CD4-positive, CD25-positive, alpha-beta regulatory T cell (primary cell): ENCODE results near the gene GAS6. TPM values are rescaled to one million over a fixed set of nuclear protein-coding genes. Genes with fewer than 3 reads are reported as not detected.

Experiments
- ATAC-seq, 2 donors: fragments of 150-1000 bp; cut with Tn5 transposase; one replicate each; pipeline ENCODE4 v1.10.0; 2021; ENCODE audit warnings: low read depth in 2 of 2, moderate number of reproducible peaks in 2 of 2, moderate library complexity in 1 of 2
- DNase-seq, 3 donors: peaks; one replicate each; pipeline versions ENCODE4 v3.0.0 to v3.0.0-alpha.2; 2012 to 2022; ENCODE audit warnings: mixed read lengths in 1 of 3
- H3K27ac ChIP-seq: one replicate; pipeline ENCODE4 v1.7.0; 2013; ENCODE audit warnings: mild to moderate bottlenecking, low read length; ENCODE audit not compliant: insufficient read depth, poor library complexity, severe bottlenecking
- H3K27me3 ChIP-seq: one replicate; pipeline ENCODE4 v1.7.0; 2013; ENCODE audit warnings: low read length; ENCODE audit not compliant: control insufficient read depth, insufficient read depth
- H3K36me3 ChIP-seq: one replicate; pipeline ENCODE4 v1.7.0; 2013; ENCODE audit warnings: mild to moderate bottlenecking, low read length, moderate library complexity; ENCODE audit not compliant: control insufficient read depth, insufficient read depth
- H3K4me1 ChIP-seq: 2 replicates; pipeline ENCODE4 v1.7.0; 2013; ENCODE audit warnings: mild to moderate bottlenecking, low read length; ENCODE audit not compliant: insufficient read depth, control insufficient read depth, poor library complexity, severe bottlenecking
- H3K4me3 ChIP-seq: one replicate; pipeline ENCODE4 v1.7.0; 2013; ENCODE audit warnings: low read depth, mild to moderate bottlenecking, low read length, moderate library complexity
- H3K9me3 ChIP-seq, 2 experiments: 1 replicate in 1 of 2; 2 replicates in 1 of 2; pipeline ENCODE4 v1.7.0; 2013; ENCODE audit warnings: low read length in 2 of 2, mild to moderate bottlenecking in 1 of 2, moderate library complexity in 1 of 2; ENCODE audit not compliant: control insufficient read depth in 2 of 2
- H3K27ac Mint-ChIP-seq, 3 donors: one replicate each; pipeline ENCODE4 v1.8.0; 2020 to 2022; ENCODE audit warnings: mild to moderate bottlenecking in 3 of 3, mixed read lengths in 3 of 3, moderate library complexity in 2 of 3
- H3K27me3 Mint-ChIP-seq: one replicate; pipeline ENCODE4 v1.8.0; 2022; ENCODE audit warnings: mild to moderate bottlenecking, mixed read lengths
- H3K36me3 Mint-ChIP-seq: one replicate; pipeline ENCODE4 v1.8.0; 2020; ENCODE audit warnings: mixed read lengths
- H3K4me1 Mint-ChIP-seq, 4 donors: one replicate each; pipeline ENCODE4 v1.8.0; 2020 to 2022; ENCODE audit warnings: mixed read lengths in 4 of 4, mild to moderate bottlenecking in 1 of 4
- H3K4me3 Mint-ChIP-seq, 4 donors: one replicate each; pipeline ENCODE4 v1.8.0; 2020 to 2022; ENCODE audit warnings: mild to moderate bottlenecking in 4 of 4, mixed read lengths in 4 of 4, moderate library complexity in 3 of 4
- H3K9me3 Mint-ChIP-seq, 7 donors: one replicate each; pipeline ENCODE4 v1.8.0; 2020 to 2022; ENCODE audit warnings: mixed read lengths in 7 of 7, mild to moderate bottlenecking in 3 of 7, moderate library complexity in 2 of 7
- polyA plus RNA-seq, 4 donors: library from polyadenylated mRNA; unstranded; fragments of 300-500 nt; fragmentation: Illumina TruSeq; gene quantifications; one replicate each; pipeline ENCODE4 v1.2.3, GENCODE V29; 2021
- total RNA-seq: library from RNA; stranded (reverse); gene quantifications from one replicate; pipeline ENCODE4 v1.2.3, GENCODE V29; 2022

GAS6 gene
- total and polyA plus RNA-seq, 5 donors from 2014 or later, result 0.29 to 2.8 (median 0.34) TPM; not detected in 2

DNA sequence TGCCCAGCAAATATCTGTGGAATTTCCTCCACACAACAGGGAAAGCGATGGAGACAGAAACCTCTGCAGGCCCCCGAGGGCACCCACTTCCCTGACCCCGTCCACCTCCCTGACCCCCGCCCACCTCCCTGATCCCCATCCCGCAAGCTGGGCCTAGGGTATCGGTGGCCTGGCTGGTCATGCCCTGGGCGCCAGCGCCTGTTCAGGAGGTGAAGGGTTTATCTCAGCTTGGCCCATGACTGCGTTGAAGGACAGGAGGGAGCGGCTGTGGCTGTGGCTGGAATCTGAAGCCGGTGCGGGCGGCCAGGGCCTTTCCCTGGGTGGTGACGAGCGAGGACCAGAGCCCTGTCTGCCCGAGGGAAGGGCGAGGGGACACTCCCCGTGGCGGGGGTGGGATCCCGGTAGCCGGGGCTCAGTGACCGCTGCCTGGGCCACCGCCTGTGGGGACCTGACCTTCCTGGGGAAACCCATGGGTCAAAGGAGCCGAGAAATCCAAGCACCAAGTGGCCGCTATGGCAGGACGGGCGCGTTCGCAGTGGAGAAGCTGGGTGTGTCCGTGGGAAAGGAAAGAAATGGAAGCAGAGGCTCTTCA, 20.7 kb downstream of the GAS6 start:
- Mint-ChIP-seq H3K4me3 (no peak overlapping the region), H3K27me3 (peaks cover 11% of the 10 kb centered on the region), H3K36me3 (no peaks in the 10 kb centered on the region), H3K27ac (no peak overlapping the region), H3K9me3 (peaks cover 0 to 4% (median 0%) of the 10 kb centered on the region in 7 donors), H3K4me1 (peaks cover 9 to 57% (median 17%) of the 10 kb centered on the region in 4 donors)
- no peaks in the 10 kb centered on the region for H3K27me3 ChIP-seq
- ATAC-seq (no peak), DNase-seq (no peak)
- peaks cover 37% of the 10 kb centered on the region for H3K4me1 ChIP-seq
- H3K36me3 ChIP-seq, result no peaks in the 10 kb centered on the region
- H3K9me3 ChIP-seq, result no peaks in the 10 kb centered on the region
- no peak overlapping the region for H3K4me3 ChIP-seq
- H3K27ac ChIP-seq, result no peak overlapping the region

DNA sequence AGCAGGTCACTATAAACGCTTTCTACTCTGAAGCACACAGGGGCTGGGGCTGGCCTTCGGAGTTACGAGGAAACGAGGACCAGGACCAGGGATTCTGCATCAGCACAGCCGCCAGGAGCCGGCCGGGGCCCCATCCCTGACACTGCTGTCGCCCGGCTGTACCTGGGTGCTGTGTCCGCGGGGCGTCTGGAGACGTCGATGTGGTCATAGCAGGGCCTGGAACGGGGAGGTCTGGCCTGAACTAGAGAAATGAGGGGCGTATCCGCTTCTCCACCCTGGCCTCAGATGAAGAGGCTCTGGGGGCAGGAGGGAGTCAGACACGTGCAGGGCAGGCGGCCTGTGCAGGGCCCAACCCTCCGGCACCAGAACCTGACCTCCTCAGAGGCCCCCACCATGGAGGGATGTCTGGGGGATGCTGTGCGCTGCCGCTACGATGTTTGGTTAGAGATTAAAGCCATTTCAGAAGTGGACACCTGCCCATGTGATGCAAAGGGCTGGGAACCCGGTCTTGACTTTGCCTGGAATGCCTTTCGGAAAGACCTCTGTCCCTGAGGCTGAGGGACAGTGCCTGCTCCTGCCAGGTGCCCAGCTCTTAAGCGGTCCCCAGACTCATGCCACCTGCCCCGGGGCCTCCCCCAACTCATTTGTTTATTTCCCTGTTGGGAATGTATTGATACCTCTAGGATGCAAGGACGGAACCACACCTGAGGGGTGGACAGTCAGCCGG, 21.4 kb downstream of the GAS6 start:
- H3K4me3 Mint-ChIP-seq, result peak overlapping the region in 2 of 4 donors; percentile 11 to 59
- no peak overlapping the region for H3K27ac ChIP-seq
- peaks cover 4% of the 10 kb centered on the region for H3K27me3 Mint-ChIP-seq
- H3K27me3 ChIP-seq, result no peaks in the 10 kb centered on the region
- ATAC-seq, result no peak
- no peak for DNase-seq
- no peaks in the 10 kb centered on the region for H3K36me3 Mint-ChIP-seq
- H3K9me3 Mint-ChIP-seq, result peaks cover 0 to 4% (median 0%) of the 10 kb centered on the region in 7 donors
- H3K27ac Mint-ChIP-seq, result peak overlapping the region in 1 of 3 donors; percentile 4
- H3K36me3 ChIP-seq, result no peaks in the 10 kb centered on the region
- H3K9me3 ChIP-seq, result no peaks in the 10 kb centered on the region
- peaks cover 37% of the 10 kb centered on the region for H3K4me1 ChIP-seq
- no peak overlapping the region for H3K4me3 ChIP-seq
- H3K4me1 Mint-ChIP-seq, result peaks cover 9 to 57% (median 17%) of the 10 kb centered on the region in 4 donors

DNA sequence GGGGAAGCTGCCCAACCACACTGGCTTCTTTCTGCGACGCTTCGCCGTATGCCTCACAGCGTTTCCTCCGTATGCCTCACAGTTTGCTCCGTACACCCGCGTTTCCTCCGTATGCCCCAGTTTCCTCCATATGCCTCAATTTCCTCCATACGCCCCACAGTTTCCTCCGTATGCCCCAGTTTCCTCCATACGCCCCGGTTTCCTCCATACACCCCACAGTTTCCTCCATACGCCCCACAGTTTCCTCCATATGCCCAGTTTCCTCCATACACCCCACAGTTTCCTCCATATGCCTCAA, 22.6 kb downstream of the GAS6 start:
- DNase-seq, result peak in 1 of 3 donors; percentile 22
- Histone ChIP-seq H3K9me3 (no peaks in the 10 kb centered on the region), H3K4me3 (no peak overlapping the region), H3K36me3 (no peaks in the 10 kb centered on the region), H3K27ac (no peak overlapping the region), H3K4me1 (peaks cover 29% of the 10 kb centered on the region), H3K27me3 (no peaks in the 10 kb centered on the region)
- Mint-ChIP-seq H3K9me3 (peaks cover 0 to 4% (median 0%) of the 10 kb centered on the region in 7 donors), H3K4me1 (peaks cover 9 to 47% (median 12%) of the 10 kb centered on the region in 4 donors), H3K27ac (peak overlapping the region in 1 of 3 donors; percentile 82), H3K4me3 (peak overlapping the region in 2 of 4 donors; percentile 4 to 59), H3K36me3 (no peaks in the 10 kb centered on the region), H3K27me3 (no peaks in the 10 kb centered on the region)
- no peak for ATAC-seq

DNA sequence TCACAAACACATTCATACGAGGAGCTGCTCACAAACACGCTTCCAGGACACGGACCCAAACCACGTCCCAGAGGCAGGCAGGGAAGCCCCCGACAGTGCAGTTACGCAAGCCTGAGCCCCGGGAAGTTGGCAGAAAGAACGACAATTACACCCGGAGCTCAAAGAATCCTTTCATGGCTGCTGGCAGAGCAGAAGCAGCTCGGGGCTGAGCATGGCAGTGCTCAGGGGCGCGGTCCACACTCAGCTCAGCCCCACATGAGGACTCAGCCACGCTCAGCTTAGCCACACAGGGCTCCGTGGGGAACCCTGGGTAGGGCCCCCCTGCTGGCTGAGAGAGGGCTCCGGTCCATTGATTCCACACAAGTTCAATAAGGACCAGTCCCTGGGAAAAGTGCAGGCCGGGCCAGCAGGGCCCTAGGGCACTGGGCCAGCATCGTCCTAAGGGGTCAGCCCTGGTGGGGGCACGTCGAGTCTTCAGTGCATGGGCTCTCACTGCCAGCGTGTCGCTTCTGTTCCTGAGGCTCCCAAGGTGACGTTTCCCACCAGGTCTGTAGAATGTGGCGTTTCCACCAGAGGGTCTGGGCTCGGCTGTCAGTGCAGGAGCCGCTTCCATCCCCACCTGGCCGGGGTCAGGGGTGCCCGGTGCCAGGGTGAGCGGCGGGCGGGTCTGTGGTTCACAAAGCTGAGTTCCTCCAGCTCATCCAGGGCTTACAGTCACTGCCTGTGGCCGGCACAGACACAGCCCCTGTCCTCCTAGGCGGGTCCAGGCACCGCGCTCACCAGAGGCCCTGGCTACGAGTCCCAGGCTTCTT, 23.1 kb downstream of the GAS6 start:
- no peak for ATAC-seq
- Mint-ChIP-seq H3K27ac (no peak overlapping the region), H3K4me1 (peaks cover 5 to 41% (median 8%) of the 10 kb centered on the region in 4 donors), H3K27me3 (no peaks in the 10 kb centered on the region), H3K9me3 (peaks cover 0 to 4% (median 0%) of the 10 kb centered on the region in 7 donors), H3K4me3 (peak overlapping the region in 1 of 4 donors; percentile 59), H3K36me3 (no peaks in the 10 kb centered on the region)
- no peak for DNase-seq
- H3K27ac ChIP-seq, result no peak overlapping the region
- no peaks in the 10 kb centered on the region for H3K9me3 ChIP-seq
- no peaks in the 10 kb centered on the region for H3K27me3 ChIP-seq
- H3K4me1 ChIP-seq, result peaks cover 24% of the 10 kb centered on the region
- no peak overlapping the region for H3K4me3 ChIP-seq
- no peaks in the 10 kb centered on the region for H3K36me3 ChIP-seq

DNA sequence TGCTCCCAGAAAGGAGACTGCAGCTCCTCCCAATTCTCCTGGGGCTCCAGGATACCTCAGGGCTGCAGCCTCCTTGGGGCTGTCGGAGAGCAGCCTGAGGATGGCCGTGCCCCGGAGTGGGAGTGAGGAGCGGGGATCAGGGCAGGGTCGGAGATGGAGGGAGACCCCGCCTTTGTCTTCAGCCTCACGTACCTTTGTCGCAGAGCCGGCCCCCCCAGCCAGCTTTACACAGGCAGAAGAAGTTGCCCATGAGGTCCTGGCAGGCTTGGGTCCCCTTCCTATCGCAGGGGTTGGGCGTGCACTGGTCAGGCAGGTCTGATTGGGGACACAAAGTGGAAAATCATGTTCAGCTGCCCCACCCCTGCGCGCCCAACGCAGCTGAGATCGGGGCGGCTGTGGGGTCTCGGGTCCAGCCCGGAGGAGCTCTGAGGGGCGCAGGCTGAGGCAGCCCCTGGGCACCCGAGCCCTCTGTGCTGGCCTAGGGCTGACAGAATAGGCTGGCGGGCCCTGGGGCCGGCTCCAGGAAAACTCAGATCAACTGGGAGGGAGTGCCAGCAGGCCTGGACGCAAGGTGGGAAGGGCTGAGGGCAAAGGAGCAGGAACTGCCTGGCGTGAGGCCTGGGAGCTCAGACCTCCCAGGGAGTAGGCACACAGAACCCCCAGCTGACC, 24.2 kb downstream of the GAS6 start:
- DNase-seq (no peak), ATAC-seq (no peak)
- H3K27me3 Mint-ChIP-seq, result no peaks in the 10 kb centered on the region
- no peaks in the 10 kb centered on the region for H3K36me3 ChIP-seq
- peaks cover 0 to 4% (median 0%) of the 10 kb centered on the region in 7 donors for H3K9me3 Mint-ChIP-seq
- no peak overlapping the region for H3K27ac ChIP-seq
- H3K4me3 ChIP-seq, result no peak overlapping the region
- H3K4me3 Mint-ChIP-seq, result no peak overlapping the region
- no peak overlapping the region for H3K27ac Mint-ChIP-seq
- peaks cover 0 to 30% (median 5%) of the 10 kb centered on the region in 4 donors for H3K4me1 Mint-ChIP-seq
- peaks cover 17% of the 10 kb centered on the region for H3K4me1 ChIP-seq
- no peaks in the 10 kb centered on the region for H3K27me3 ChIP-seq
- no peaks in the 10 kb centered on the region for H3K9me3 ChIP-seq
- no peaks in the 10 kb centered on the region for H3K36me3 Mint-ChIP-seq

DNA sequence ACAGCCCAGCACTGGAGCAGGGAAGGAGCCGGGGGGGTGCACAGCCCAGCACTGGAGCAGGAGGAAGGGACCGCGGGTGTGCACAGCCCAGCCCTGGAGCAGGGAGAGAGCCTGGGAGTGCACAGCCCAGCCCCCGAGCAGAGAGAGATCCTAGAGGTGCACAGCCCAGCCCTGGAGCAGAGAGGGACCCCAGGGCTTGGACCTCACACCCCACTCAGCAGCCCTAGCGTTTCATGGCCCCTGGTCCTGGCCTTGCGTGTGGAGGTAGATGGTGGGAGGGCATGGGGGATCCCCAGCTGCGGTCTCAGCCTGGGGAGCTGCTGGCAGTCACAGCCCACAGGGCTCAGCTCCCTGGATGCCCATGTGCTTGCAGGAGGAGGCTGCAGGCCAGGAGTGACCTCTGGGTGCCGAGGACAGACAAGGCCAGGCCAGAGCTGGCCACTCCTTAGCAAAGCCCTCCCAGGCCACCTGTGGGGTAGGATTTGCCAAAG, 25.1 kb downstream of the GAS6 start:
- Histone ChIP-seq H3K27ac (no peak overlapping the region), H3K27me3 (no peaks in the 10 kb centered on the region), H3K36me3 (no peaks in the 10 kb centered on the region), H3K4me1 (peaks cover 17% of the 10 kb centered on the region), H3K4me3 (no peak overlapping the region), H3K9me3 (no peaks in the 10 kb centered on the region)
- Mint-ChIP-seq H3K4me3 (no peak overlapping the region), H3K27me3 (no peaks in the 10 kb centered on the region), H3K9me3 (peaks cover 0 to 4% (median 0%) of the 10 kb centered on the region in 7 donors), H3K4me1 (peaks cover 0 to 21% (median 4%) of the 10 kb centered on the region in 4 donors), H3K27ac (no peak overlapping the region), H3K36me3 (no peaks in the 10 kb centered on the region)
- ATAC-seq (no peak), DNase-seq (no peak)

DNA sequence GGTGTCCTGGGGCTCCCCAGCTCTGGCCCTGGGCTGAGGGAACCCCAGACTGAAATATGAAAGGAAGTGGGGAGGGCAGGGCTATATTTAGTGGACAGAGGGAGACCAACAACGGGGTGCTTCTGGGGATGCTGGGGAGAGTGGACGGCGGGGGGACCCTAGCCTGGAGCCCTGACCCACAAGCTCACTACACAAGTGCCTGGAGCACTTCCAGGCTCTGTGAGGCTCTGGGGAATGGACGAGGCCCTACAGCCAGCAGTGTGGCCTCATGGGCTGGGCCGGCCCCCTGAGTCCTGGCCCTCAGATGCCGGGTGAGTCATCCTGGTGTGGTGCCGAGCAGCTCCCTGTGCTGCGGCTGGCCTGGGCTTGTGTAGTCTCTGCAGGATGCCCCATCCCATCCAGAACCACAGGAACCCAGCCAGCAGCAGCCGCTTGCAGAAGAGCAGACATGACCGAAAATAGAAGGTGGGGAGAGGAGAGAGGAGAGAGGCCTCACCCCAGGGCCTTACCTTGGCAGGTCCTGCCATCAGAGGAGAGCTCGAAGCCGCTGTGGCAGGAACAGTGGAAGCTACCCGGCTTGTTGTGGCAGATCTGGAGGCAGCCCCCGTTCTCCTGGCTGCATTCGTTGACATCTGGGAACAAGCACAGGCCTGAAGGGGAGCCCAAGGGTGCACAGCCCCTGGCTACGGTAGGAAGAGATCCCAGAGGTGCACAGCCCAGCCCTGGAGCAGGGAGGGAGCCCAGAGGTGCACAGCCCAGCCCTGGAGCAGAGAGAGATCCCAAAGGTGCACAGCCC, 26.1 kb downstream of the GAS6 start:
- no peak overlapping the region for H3K27ac Mint-ChIP-seq
- H3K27me3 Mint-ChIP-seq, result no peaks in the 10 kb centered on the region
- H3K27me3 ChIP-seq, result no peaks in the 10 kb centered on the region
- ATAC-seq (no peak), DNase-seq (no peak)
- H3K9me3 ChIP-seq, result no peaks in the 10 kb centered on the region
- H3K27ac ChIP-seq, result no peak overlapping the region
- no peak overlapping the region for H3K4me3 ChIP-seq
- peaks cover 17% of the 10 kb centered on the region for H3K4me1 ChIP-seq
- H3K9me3 Mint-ChIP-seq, result peaks cover 0 to 4% (median 0%) of the 10 kb centered on the region in 7 donors
- no peak overlapping the region for H3K4me3 Mint-ChIP-seq
- no peaks in the 10 kb centered on the region for H3K36me3 Mint-ChIP-seq
- no peaks in the 10 kb centered on the region for H3K36me3 ChIP-seq
- peaks cover 0 to 17% (median 4%) of the 10 kb centered on the region in 4 donors for H3K4me1 Mint-ChIP-seq
